Ovary (tissue), 9 donors: ENCODE measurements around the gene SLC2A6. TPM values are rescaled to one million over a fixed set of nuclear protein-coding genes. Genes with fewer than 3 reads are reported as not detected.

ENCODE experiments used
- DNase-seq, 5 donors: peaks; one replicate each; pipeline ENCODE4 v3.0.0-alpha.2; 2019 to 2020
- H3K27ac ChIP-seq, 2 donors: fragments of 200-600 bp; one replicate each; pipeline versions ENCODE4 v1.5.1 to v1.8.0; 2019 to 2022
- H3K27me3 ChIP-seq: fragments of 200-600 bp; one replicate; pipeline ENCODE4 v1.8.0; 2022
- H3K36me3 ChIP-seq: fragments of 200-600 bp; sonication (generic); one replicate; pipeline ENCODE4 v1.5.1; 2019
- H3K4me1 ChIP-seq: one replicate; pipeline ENCODE4 v1.8.1; 2013; ENCODE audit warnings: mild to moderate bottlenecking, moderate library complexity; ENCODE audit not compliant: insufficient read depth
- H3K4me3 ChIP-seq: fragments of 200-600 bp; sonication (generic); one replicate; pipeline ENCODE4 v1.5.1; 2017
- H3K9me3 ChIP-seq, 2 donors: fragments of 200-600 bp in 1 of 2; sonication (generic) in 1 of 2; one replicate each; pipeline versions ENCODE4 v1.5.1 to v1.8.1; 2013 to 2019; ENCODE audit warnings: mild to moderate bottlenecking in 1 of 2, moderate library complexity in 1 of 2
- CTCF ChIP-seq, 3 donors: fragments of 450-650 bp in 2 of 3; fragments of 200-600 bp in 1 of 3; IDR thresholded peaks; one replicate each; pipeline versions ENCODE4 v1.5.1 to v1.8.0; 2016 to 2022; ENCODE audit warnings: antibody characterized with exemption in 3 of 3, mild to moderate bottlenecking in 1 of 3
- EP300 ChIP-seq: sonication (generic); formaldehyde crosslinking; IDR thresholded peaks from one replicate; pipeline ENCODE4 v1.6.1; 2017; ENCODE audit warnings: antibody characterized with exemption
- POLR2A ChIP-seq: fragments of 450-650 bp; IDR thresholded peaks from one replicate; pipeline ENCODE4 v1.6.1; 2017; ENCODE audit warnings: antibody characterized with exemption, mild to moderate bottlenecking, moderate library complexity
- WGBS, 3 donors: extraction: QIAGEN DNeasy Blood & Tissue Kit in 1 of 3; methylation state at CpG; one replicate each; pipeline versions ENCODE4 v1.1.5 to v1.1.7; 2013 to 2017; 5-methylcytosine and 5-hydroxymethylcytosine counted together
- intact Hi-C, 4 donors: fragments of 100-400 bp; cut with DNase I; formaldehyde crosslinking; loops; one replicate each; pipeline versions ENCODE4 v1.11.0 to v1.15.1; 2022 to 2023
- polyA plus RNA-seq, 2 donors: library from polyadenylated mRNA; stranded (reverse); fragments of 200-250 nt in 1 of 2; fragments of 350-450 nt in 1 of 2; fragmentation: Illumina TruSeq in 1 of 2; extraction: RNeasy Lipid Tissue Mini Kit (QIAGEN cat#74804) in 1 of 2; gene quantifications; one replicate each; pipeline ENCODE4 v1.2.3, GENCODE V29; 2013 to 2014
- total RNA-seq, 7 donors: library from RNA; depleted of rRNA in 2 of 7; stranded (reverse); fragments of >200 nt in 2 of 7; fragmentation: NEBNext Ultra II Directional in 3 of 7; extraction: Animal tissue kit (Norgen Biotek cat#: 25700) in 3 of 7; gene quantifications; one replicate each; pipeline versions ENCODE4 v1.1.0 to v1.2.4, GENCODE V29; 2016 to 2023
- donor health status: DM: no; HTN: no; CAD: no; lungs with moderate emphysema.
- donor health status: DM: no; HTN: no; CAD: no.
- donor health status: Bipolar disorder and iron deficiency.
- donor health status: DM: yes; HTN: yes; CAD: no.
- donor health status: DM: no; HTN: no; CAD: no.
- donor health status: DM: yes; HTN: yes; CAD: no.

The SLC2A6 gene
- total and polyA plus RNA-seq, 9 donors: 0.37 to 7.4 (median 0.94) TPM

GRCh38 chr9:133476036-133476931 lies 2.6 kb downstream of the SLC2A6 start:
- no peaks in the 10 kb centered on the region for H3K27me3 ChIP-seq
- H3K36me3 ChIP-seq: no peaks in the 10 kb centered on the region
- H3K4me3 ChIP-seq: no peak overlapping the region
- H3K4me1 ChIP-seq: peaks cover 2% of the 10 kb centered on the region
- DNase-seq: no peak
- WGBS, 3 donors: 86 to 88% (median 87%) methylated on average over 26 to 27 of the region's 27 CpGs
- TF ChIP-seq POLR2A (no peak), EP300 (no peak), CTCF (IDR thresholded peaks at IDR 0.05) (no peak)
- intact Hi-C loops: no loop called here
- no peaks in the 10 kb centered on the region for H3K9me3 ChIP-seq
- H3K27ac ChIP-seq: no peak overlapping the region

GRCh38 chr9:133475292-133476012 lies 3.4 kb downstream of the SLC2A6 start:
- Histone ChIP-seq H3K4me1 (peaks cover 2% of the 10 kb centered on the region), H3K9me3 (no peaks in the 10 kb centered on the region), H3K4me3 (no peak overlapping the region), H3K27ac (no peak overlapping the region), H3K36me3 (no peaks in the 10 kb centered on the region), H3K27me3 (no peaks in the 10 kb centered on the region)
- intact Hi-C loops: no loop called here
- DNase-seq: no peak
- TF ChIP-seq POLR2A: no peak
- TF ChIP-seq EP300: no peak
- no peak for TF ChIP-seq CTCF (IDR thresholded peaks at IDR 0.05)
- 81 to 92% (median 86%) methylated on average over 26 to 27 of the region's 27 CpGs for WGBS, 3 donors

- Histone ChIP-seq H3K4me3 (no peak overlapping the region), H3K9me3 (no peaks in the 10 kb centered on the region), H3K36me3 (no peaks in the 10 kb centered on the region), H3K4me1 (peaks cover 2% of the 10 kb centered on the region), H3K27ac (no peak overlapping the region), H3K27me3 (no peaks in the 10 kb centered on the region)
- WGBS, 3 donors: 46 to 73% (median 69%) methylated on average over 18 to 20 of the region's 20 CpGs
- TF ChIP-seq POLR2A: no peak
- no peak for TF ChIP-seq CTCF (IDR thresholded peaks at IDR 0.05)
- no peak for TF ChIP-seq EP300
- intact Hi-C loops: no loop called here
- no peak for DNase-seq
These were observed 4.0 kb downstream of the SLC2A6 start for GRCh38 chr9:133474853-133475252.

GRCh38 chr9:133474215-133474614 lies 4.7 kb downstream of the SLC2A6 start:
- Histone ChIP-seq H3K9me3 (no peaks in the 10 kb centered on the region), H3K27me3 (no peaks in the 10 kb centered on the region), H3K4me1 (peaks cover 2% of the 10 kb centered on the region), H3K27ac (no peak overlapping the region), H3K36me3 (no peaks in the 10 kb centered on the region), H3K4me3 (no peak overlapping the region)
- 75 to 87% (median 80%) methylated on average over 3 to 5 of the region's 5 CpGs for whole genome bisulfite sequencing, 3 donors
- DNase-seq: no peak
- intact Hi-C loops: no loop called here
- TF ChIP-seq CTCF (IDR thresholded peaks at IDR 0.05) (no peak), EP300 (no peak), POLR2A (no peak)
